HL-60/S4 treated with retinoic acid at 250 ng/mL for 4 days and 3 days (cell line): Measurements from ENCODE around the gene AHDC1.

ENCODE experiments used
- in situ Hi-C: fragments of 300-500 bp; cut with MboI; formaldehyde crosslinking; loops from 2 replicates; pipeline ENCODE4 v1.7.0; 2022; ENCODE audit warnings: low sequenced_read_pairs

AHDC1 gene

GRCh38 chr1:27616441-27616840, 12.5 kb upstream of the AHDC1 start:
- in situ Hi-C loops, result no loop called here

GRCh38 chr1:27615346-27616192, 11.6 kb upstream of the AHDC1 start:
- in situ Hi-C loops, result no loop called here

- in situ Hi-C loops, result no loop called here
Observed at GRCh38 chr1:27614625-27615344, 10.8 kb upstream of the AHDC1 start.

GRCh38 chr1:27614043-27614624, 10.2 kb upstream of the AHDC1 start:
- in situ Hi-C loops, result no loop called here

GRCh38 chr1:27612718-27613117, 8.8 kb upstream of the AHDC1 start:
- in situ Hi-C loops, result no loop called here

GRCh38 chr1:27611450-27611849, 7.5 kb upstream of the AHDC1 start:
- in situ Hi-C loops, result no loop called here

GRCh38 chr1:27609618-27610240, 5.8 kb upstream of the AHDC1 start:
- in situ Hi-C loops, result loop anchor here (10.0 kb wide), 1 partner anchor 215 kb away; the partner anchor contains the start of gene GPR3

- in situ Hi-C loops, result loop anchor here (10.0 kb wide), 1 partner anchor 214 kb away; the partner anchor contains the start of gene GPR3
Observed at GRCh38 chr1:27609210-27609555, 5.2 kb upstream of the AHDC1 start.

GRCh38 chr1:27607239-27607804, 3.4 kb upstream of the AHDC1 start:
- in situ Hi-C loops, result loop anchor here (10.0 kb wide), 1 partner anchor 213 kb away; the partner anchor contains the start of gene GPR3

GRCh38 chr1:27606708-27607238, 2.8 kb upstream of the AHDC1 start:
- in situ Hi-C loops, result loop anchor here (10.0 kb wide), 1 partner anchor 212 kb away; the partner anchor contains the start of gene GPR3

- in situ Hi-C loops, result loop anchor here (10.0 kb wide), 1 partner anchor 211 kb away; the partner anchor contains the start of gene GPR3
Observed at GRCh38 chr1:27605796-27606707, 2.1 kb upstream of the AHDC1 start.

- in situ Hi-C loops, result loop anchor here (10.0 kb wide), 1 partner anchor 211 kb away; the partner anchor contains the start of gene GPR3
Observed at GRCh38 chr1:27605300-27605766, 1.4 kb upstream of the AHDC1 start.

- in situ Hi-C loops, result loop anchor here (10.0 kb wide), 1 partner anchor 210 kb away; the partner anchor contains the start of gene GPR3
Observed at GRCh38 chr1:27604579-27605299, 795 bp upstream of the AHDC1 start.

- in situ Hi-C loops, result loop anchor here (10.0 kb wide), 1 partner anchor 208 kb away; the partner anchor contains the start of gene GPR3
Observed at GRCh38 chr1:27603309-27603680, 649 bp downstream of the AHDC1 start.

GRCh38 chr1:27602462-27603308, 1.3 kb downstream of the AHDC1 start:
- in situ Hi-C loops, result loop anchor here (10.0 kb wide), 1 partner anchor 208 kb away; the partner anchor contains the start of gene GPR3

- in situ Hi-C loops, result loop anchor here (10.0 kb wide), 1 partner anchor 207 kb away; the partner anchor contains the start of gene GPR3
Observed at GRCh38 chr1:27601771-27602461, 2.0 kb downstream of the AHDC1 start.
